GM23338 (cell line): ENCODE results near the gene DLG5. TPM values are rescaled to one million over a fixed set of nuclear protein-coding genes. Genes with fewer than 3 reads are reported as not detected.

Experiments used
- ATAC-seq: fragments of 200-7000 bp; cut with Tn5 transposase; 3 replicates; pipeline ENCODE4 v1.9.1; 2020
- DNase-seq: peaks from one replicate; pipeline ENCODE4 v3.0.0-alpha.2; 2015; ENCODE audit warnings: low spot score
- H2AFZ ChIP-seq: fragments of 200-600 bp; sonication (generic); 2 replicates; pipeline ENCODE4 v1.8.0; 2016; ENCODE audit warnings: antibody characterized with exemption, mild to moderate bottlenecking, moderate library complexity
- H3F3A ChIP-seq: fragments of 200-600 bp; sonication (generic); replicated peaks from 2 replicates; pipeline ENCODE4 v1.8.0; 2017; ENCODE audit warnings: antibody characterized with exemption, mixed run types, low read depth
- H3K27ac ChIP-seq: fragments of 200-600 bp; sonication (generic); 2 replicates; pipeline ENCODE4 v1.6.1; 2016; ENCODE audit warnings: low read depth
- H3K27me3 ChIP-seq: fragments of 200-600 bp; sonication (generic); 2 replicates; pipeline ENCODE4 v1.8.0; 2016; ENCODE audit warnings: mild to moderate bottlenecking, mixed run types, moderate library complexity; ENCODE audit not compliant: insufficient read depth
- H3K36me3 ChIP-seq: fragments of 200-600 bp; sonication (generic); 2 replicates; pipeline ENCODE4 v1.8.0; 2016; ENCODE audit warnings: mild to moderate bottlenecking; ENCODE audit not compliant: insufficient read depth
- H3K4me1 ChIP-seq: fragments of 200-600 bp; sonication (generic); 2 replicates; pipeline ENCODE4 v1.8.0; 2016; ENCODE audit warnings: mild to moderate bottlenecking, moderate library complexity; ENCODE audit not compliant: insufficient read depth
- H3K4me2 ChIP-seq: fragments of 200-600 bp; sonication (generic); 2 replicates; pipeline ENCODE4 v1.7.1; 2017; ENCODE audit warnings: mixed run types
- H3K4me3 ChIP-seq: fragments of 200-600 bp; sonication (generic); 2 replicates; pipeline ENCODE4 v1.6.1; 2016; ENCODE audit warnings: mixed run types
- H3K79me2 ChIP-seq: fragments of 200-600 bp; sonication (generic); replicated peaks from 2 replicates; pipeline ENCODE4 v1.8.0; 2017; ENCODE audit warnings: mild to moderate bottlenecking; ENCODE audit not compliant: insufficient read depth
- H3K9me2 ChIP-seq: fragments of 200-600 bp; sonication (generic); 2 replicates; pipeline ENCODE4 v1.8.0; 2017; ENCODE audit not compliant: insufficient read depth
- H4K20me1 ChIP-seq: fragments of 200-600 bp; sonication (generic); replicated peaks from 2 replicates; pipeline ENCODE4 v1.8.0; 2017; ENCODE audit warnings: mild to moderate bottlenecking; ENCODE audit not compliant: insufficient read depth
- H3K27ac Mint-ChIP-seq: 2 replicates; pipeline ENCODE4 v1.8.0; 2020; ENCODE audit warnings: inconsistent platforms, mild to moderate bottlenecking, moderate library complexity, mixed read lengths
- H3K27me3 Mint-ChIP-seq: 3 replicates; pipeline ENCODE4 v1.8.0; 2022; ENCODE audit warnings: low read depth, mild to moderate bottlenecking, moderate library complexity, mixed read lengths, inconsistent platforms; ENCODE audit not compliant: insufficient read depth, poor library complexity
- H3K36me3 Mint-ChIP-seq: 3 replicates; pipeline ENCODE4 v1.8.0; 2021; ENCODE audit warnings: low read depth, mild to moderate bottlenecking, inconsistent platforms, moderate library complexity, mixed read lengths
- H3K4me1 Mint-ChIP-seq: 3 replicates; pipeline ENCODE4 v1.8.0; 2020; ENCODE audit warnings: mild to moderate bottlenecking, inconsistent platforms, mixed read lengths
- H3K4me3 Mint-ChIP-seq: 3 replicates; pipeline ENCODE4 v1.8.0; 2021; ENCODE audit warnings: moderate library complexity, mild to moderate bottlenecking, inconsistent platforms, mixed read lengths
- H3K9me3 Mint-ChIP-seq: 3 replicates; pipeline ENCODE4 v1.8.0; 2020; ENCODE audit warnings: moderate library complexity, mild to moderate bottlenecking, inconsistent platforms, mixed read lengths
- CTCF ChIP-seq, 2 experiments: fragments of 200-600 bp in 1 of 2; sonication (generic) in 1 of 2; conservative IDR thresholded peaks; 2 replicates each; pipeline versions ENCODE4 v1.5.1 to v1.6.1; 2016 to 2017; ENCODE audit warnings: antibody characterized with exemption in 2 of 2, low read depth in 2 of 2, mild to moderate bottlenecking in 2 of 2, moderate library complexity in 1 of 2
- ETS1 ChIP-seq: IDR thresholded peaks from 2 replicates; pipeline ENCODE4 v1.6.1; 2016; ENCODE audit warnings: antibody characterized with exemption
- EZH2 ChIP-seq: fragments of 200-600 bp; sonication (generic); IDR thresholded peaks from one replicate; pipeline ENCODE4 v1.8.0; 2017; ENCODE audit warnings: antibody characterized with exemption, mild to moderate bottlenecking, low read depth; ENCODE audit not compliant: unreplicated experiment
- EZH2phosphoT487 ChIP-seq: fragments of 200-600 bp; sonication (generic); IDR thresholded peaks from one replicate; pipeline ENCODE4 v1.8.1; 2018; ENCODE audit warnings: antibody characterized with exemption; ENCODE audit not compliant: unreplicated experiment
- JUNB ChIP-seq: IDR thresholded peaks from one replicate; pipeline ENCODE4 v1.6.1; 2016; ENCODE audit warnings: antibody characterized with exemption; ENCODE audit not compliant: unreplicated experiment
- NANOG ChIP-seq: IDR thresholded peaks from 2 replicates; pipeline ENCODE4 v1.6.1; 2016; ENCODE audit warnings: antibody characterized with exemption, borderline replicate concordance
- STAT1 ChIP-seq: IDR thresholded peaks from one replicate; pipeline ENCODE4 v1.6.1; 2016; ENCODE audit warnings: antibody characterized with exemption; ENCODE audit not compliant: unreplicated experiment
- ZNF114 ChIP-seq: fragments of 250-450 bp; sonication (Bioruptor Pico); IDR thresholded peaks from 2 replicates; pipeline ENCODE4 v1.5.0; 2020; ENCODE audit warnings: mild to moderate bottlenecking, moderate library complexity
- ZNF331 ChIP-seq: fragments of 250-450 bp; sonication (Bioruptor Pico); IDR thresholded peaks from 2 replicates; pipeline ENCODE4 v1.5.0; 2020; ENCODE audit warnings: low read depth, mild to moderate bottlenecking, moderate library complexity
- ZNF462 ChIP-seq: fragments of 250-450 bp; sonication (Bioruptor Pico); IDR thresholded peaks from 2 replicates; pipeline ENCODE4 v1.5.0; 2020; ENCODE audit warnings: mild to moderate bottlenecking, moderate library complexity
- polyA plus RNA-seq: library from polyadenylated mRNA; unstranded; fragments of >200 nt; fragmentation: Nextera tagmentation; extraction: Ambion mirVana; gene quantifications from 2 replicates; pipeline ENCODE4 v1.2.1, GENCODE V29; 2016
- total RNA-seq: library from RNA; depleted of rRNA; stranded (reverse); fragments of >200 nt; shearing (Covaris generic); gene quantifications from 2 replicates; pipeline ENCODE4 v1.2.3, GENCODE V29; 2014

Gene DLG5
- total and polyA plus RNA-seq, 2 experiments from 2014 or later: 7.4 to 66.6 TPM

GRCh38 chr10:77823811-77824542 is 102.6 kb downstream of the DLG5 start (continued):
- no peak for TF ChIP-seq STAT1
- no peak for TF ChIP-seq ZNF114 (CRISPR knock-in tag)

- Histone ChIP-seq H4K20me1 (no peaks in the 10 kb centered on the region), H3K9me2 (no peaks in the 10 kb centered on the region), H2AFZ (no peak overlapping the region), H3K27me3 (no peaks in the 10 kb centered on the region), H3K79me2 (no peaks in the 10 kb centered on the region), H3F3A (no peaks in the 10 kb centered on the region), H3K4me2 (no peak overlapping the region), H3K36me3 (0 out of 2 replicates have a peak, but pooled peaks cover 5% of the 10 kb centered on the region), H3K4me1 (no peaks in the 10 kb centered on the region), H3K4me3 (no peak overlapping the region), H3K27ac (no peak overlapping the region)
- Mint-ChIP-seq H3K9me3 (no peaks in the 10 kb centered on the region; the same call in 2 of the 3 replicates), H3K27me3 (peaks cover 14% of the 10 kb centered on the region), H3K27ac (no peak overlapping the region), H3K36me3 (peaks cover 63% of the 10 kb centered on the region), H3K4me3 (no peak overlapping the region), H3K4me1 (peaks cover 2% of the 10 kb centered on the region)
- TF ChIP-seq EZH2: no peak
- no peak for TF ChIP-seq EZH2phosphoT487
- TF ChIP-seq CTCF (conservative IDR thresholded peaks at IDR 0.05; ENCODE audit: low read depth in 2 of 2): no peak
- TF ChIP-seq STAT1: no peak
- no peak for TF ChIP-seq JUNB
- no peak for TF ChIP-seq ETS1
- TF ChIP-seq NANOG: no peak
- no peak for TF ChIP-seq ZNF462 (CRISPR knock-in tag)
- TF ChIP-seq ZNF331 (CRISPR knock-in tag): no peak
- ATAC-seq (no peak), DNase-seq (no peak)
These were observed 105.0 kb downstream of the DLG5 start for GRCh38 chr10:77821551-77821950.
